ENCODE data around the gene SPSB3.
"Not testable (repeated sequence)": the region's sequence is repeated elsewhere in the genome, so short reads cannot be mapped to it uniquely, and the experiment has no call there.

Gene SPSB3

GRCh38 chr16:1740781-1741490 lies 41.4 kb downstream of the SPSB3 start:
- H3K4me1 ChIP-seq (ENCODE audit: control insufficient read depth, insufficient read depth, low read length) = no peaks in the 10 kb centered on the region
- no peak overlapping the region for H3K4me3 ChIP-seq (ENCODE audit: insufficient read depth, low read depth, low read length)
- H3K27ac ChIP-seq (ENCODE audit: insufficient read depth, low read depth, low read length, poor library complexity, severe bottlenecking) = no peak overlapping the region
- 95% methylated on average over 30 of the region's 30 CpGs for WGBS, 2 experiments
- no peaks in the 10 kb centered on the region for H3K27me3 ChIP-seq (ENCODE audit: control insufficient read depth, insufficient read depth, low read length, poor library complexity, severe bottlenecking)
- H3K36me3 ChIP-seq (ENCODE audit: control insufficient read depth, insufficient read depth, low read length) = no peaks in the 10 kb centered on the region
- no peaks in the 10 kb centered on the region for H3K9me3 ChIP-seq (ENCODE audit: control insufficient read depth, low read length)

- Histone ChIP-seq H3K27ac (ENCODE audit: insufficient read depth, low read depth, low read length, poor library complexity, severe bottlenecking) (no peak overlapping the region), H3K9me3 (ENCODE audit: control insufficient read depth, low read length) (no peaks in the 10 kb centered on the region), H3K27me3 (ENCODE audit: control insufficient read depth, insufficient read depth, low read length, poor library complexity, severe bottlenecking) (no peaks in the 10 kb centered on the region), H3K36me3 (ENCODE audit: control insufficient read depth, insufficient read depth, low read length) (no peaks in the 10 kb centered on the region), H3K4me3 (ENCODE audit: insufficient read depth, low read depth, low read length) (no peak overlapping the region), H3K4me1 (ENCODE audit: control insufficient read depth, insufficient read depth, low read length) (no peaks in the 10 kb centered on the region)
- WGBS, 2 experiments = 96% methylated on average over 33 of the region's 33 CpGs
Measured at GRCh38 chr16:1740234-1740633, 42.1 kb downstream of the SPSB3 start.

GRCh38 chr16:1734816-1735215 lies 47.6 kb downstream of the SPSB3 start:
- H3K36me3 ChIP-seq (ENCODE audit: control insufficient read depth, insufficient read depth, low read length) = peaks cover 15% of the 10 kb centered on the region
- no peak overlapping the region for H3K27ac ChIP-seq (ENCODE audit: insufficient read depth, low read depth, low read length, poor library complexity, severe bottlenecking)
- H3K9me3 ChIP-seq (ENCODE audit: control insufficient read depth, low read length) = no peaks in the 10 kb centered on the region
- 96% methylated on average over 22 of the region's 22 CpGs for WGBS, 2 experiments
- no peaks in the 10 kb centered on the region for H3K4me1 ChIP-seq (ENCODE audit: control insufficient read depth, insufficient read depth, low read length)
- no peak overlapping the region for H3K4me3 ChIP-seq (ENCODE audit: insufficient read depth, low read depth, low read length)
- H3K27me3 ChIP-seq (ENCODE audit: control insufficient read depth, insufficient read depth, low read length, poor library complexity, severe bottlenecking) = no peaks in the 10 kb centered on the region

- Histone ChIP-seq H3K27ac (ENCODE audit: insufficient read depth, low read depth, low read length, poor library complexity, severe bottlenecking) (no peak overlapping the region), H3K9me3 (ENCODE audit: control insufficient read depth, low read length) (no peaks in the 10 kb centered on the region), H3K4me1 (ENCODE audit: control insufficient read depth, insufficient read depth, low read length) (no peaks in the 10 kb centered on the region), H3K27me3 (ENCODE audit: control insufficient read depth, insufficient read depth, low read length, poor library complexity, severe bottlenecking) (no peaks in the 10 kb centered on the region), H3K36me3 (ENCODE audit: control insufficient read depth, insufficient read depth, low read length) (peaks cover 19% of the 10 kb centered on the region), H3K4me3 (ENCODE audit: insufficient read depth, low read depth, low read length) (no peak overlapping the region)
- WGBS, 2 experiments = 95 to 97% methylated on average over 22 of the region's 22 CpGs
Measured at GRCh38 chr16:1734123-1734522, 48.2 kb downstream of the SPSB3 start.

GRCh38 chr16:1732551-1732987 lies 49.8 kb downstream of the SPSB3 start:
- H3K4me1 ChIP-seq (ENCODE audit: control insufficient read depth, insufficient read depth, low read length); H3K4me3 ChIP-seq (ENCODE audit: insufficient read depth, low read depth, low read length); H3K27ac ChIP-seq (ENCODE audit: insufficient read depth, low read depth, low read length, poor library complexity, severe bottlenecking); H3K9me3 ChIP-seq (ENCODE audit: control insufficient read depth, low read length); H3K27me3 ChIP-seq (ENCODE audit: control insufficient read depth, insufficient read depth, low read length, poor library complexity, severe bottlenecking): not testable (repeated sequence)
- H3K36me3 ChIP-seq (ENCODE audit: control insufficient read depth, insufficient read depth, low read length) = peaks cover 20% of the 10 kb centered on the region
- 95 to 96% methylated on average over 21 of the region's 21 CpGs for WGBS, 2 experiments

GRCh38 chr16:1732071-1732470 lies 50.3 kb downstream of the SPSB3 start:
- WGBS, 2 experiments = 95 to 97% methylated on average over 14 of the region's 14 CpGs
- peaks cover 20% of the 10 kb centered on the region for H3K36me3 ChIP-seq (ENCODE audit: control insufficient read depth, insufficient read depth, low read length)

GRCh38 chr16:1731603-1732002 lies 50.8 kb downstream of the SPSB3 start:
- 83 to 84% methylated on average over 7 of the region's 7 CpGs for WGBS, 2 experiments

More at GRCh38 chr16:1732071-1732470, 50.3 kb downstream of the SPSB3 start:
- no peaks in the 10 kb centered on the region for H3K27me3 ChIP-seq (ENCODE audit: control insufficient read depth, insufficient read depth, low read length, poor library complexity, severe bottlenecking)
- H3K9me3 ChIP-seq (ENCODE audit: control insufficient read depth, low read length) = no peaks in the 10 kb centered on the region
- H3K27ac ChIP-seq (ENCODE audit: insufficient read depth, low read depth, low read length, poor library complexity, severe bottlenecking) = no peak overlapping the region
- no peaks in the 10 kb centered on the region for H3K4me1 ChIP-seq (ENCODE audit: control insufficient read depth, insufficient read depth, low read length)
- H3K4me3 ChIP-seq (ENCODE audit: insufficient read depth, low read depth, low read length) = no peak overlapping the region

GRCh38 chr16:1731073-1731472 lies 51.3 kb downstream of the SPSB3 start:
- Histone ChIP-seq H3K4me3 (ENCODE audit: insufficient read depth, low read depth, low read length) (no peak overlapping the region), H3K27ac (ENCODE audit: insufficient read depth, low read depth, low read length, poor library complexity, severe bottlenecking) (no peak overlapping the region), H3K9me3 (ENCODE audit: control insufficient read depth, low read length) (no peaks in the 10 kb centered on the region), H3K4me1 (ENCODE audit: control insufficient read depth, insufficient read depth, low read length) (no peaks in the 10 kb centered on the region), H3K27me3 (ENCODE audit: control insufficient read depth, insufficient read depth, low read length, poor library complexity, severe bottlenecking) (no peaks in the 10 kb centered on the region), H3K36me3 (ENCODE audit: control insufficient read depth, insufficient read depth, low read length) (peaks cover 20% of the 10 kb centered on the region)
- WGBS, 2 experiments = 93 to 94% methylated on average over 6 to 7 of the region's 7 CpGs

More at GRCh38 chr16:1731603-1732002, 50.8 kb downstream of the SPSB3 start:
- Histone ChIP-seq H3K4me1 (ENCODE audit: control insufficient read depth, insufficient read depth, low read length) (no peaks in the 10 kb centered on the region), H3K4me3 (ENCODE audit: insufficient read depth, low read depth, low read length) (no peak overlapping the region), H3K9me3 (ENCODE audit: control insufficient read depth, low read length) (no peaks in the 10 kb centered on the region), H3K36me3 (ENCODE audit: control insufficient read depth, insufficient read depth, low read length) (peaks cover 20% of the 10 kb centered on the region), H3K27me3 (ENCODE audit: control insufficient read depth, insufficient read depth, low read length, poor library complexity, severe bottlenecking) (no peaks in the 10 kb centered on the region), H3K27ac (ENCODE audit: insufficient read depth, low read depth, low read length, poor library complexity, severe bottlenecking) (no peak overlapping the region)

- no peaks in the 10 kb centered on the region for H3K9me3 ChIP-seq (ENCODE audit: control insufficient read depth, low read length)
- peaks cover 12% of the 10 kb centered on the region for H3K36me3 ChIP-seq (ENCODE audit: control insufficient read depth, insufficient read depth, low read length)
- 96% methylated on average over 35 of the region's 35 CpGs for WGBS, 2 experiments
- H3K4me3 ChIP-seq (ENCODE audit: insufficient read depth, low read depth, low read length) = no peak overlapping the region
- no peaks in the 10 kb centered on the region for H3K27me3 ChIP-seq (ENCODE audit: control insufficient read depth, insufficient read depth, low read length, poor library complexity, severe bottlenecking)
- no peaks in the 10 kb centered on the region for H3K4me1 ChIP-seq (ENCODE audit: control insufficient read depth, insufficient read depth, low read length)
- H3K27ac ChIP-seq (ENCODE audit: insufficient read depth, low read depth, low read length, poor library complexity, severe bottlenecking) = no peak overlapping the region
Measured at GRCh38 chr16:1729445-1729844, 52.9 kb downstream of the SPSB3 start.

GRCh38 chr16:1729026-1729425 lies 53.3 kb downstream of the SPSB3 start:
- Histone ChIP-seq H3K9me3 (ENCODE audit: control insufficient read depth, low read length) (no peaks in the 10 kb centered on the region), H3K4me1 (ENCODE audit: control insufficient read depth, insufficient read depth, low read length) (no peaks in the 10 kb centered on the region), H3K27me3 (ENCODE audit: control insufficient read depth, insufficient read depth, low read length, poor library complexity, severe bottlenecking) (no peaks in the 10 kb centered on the region), H3K4me3 (ENCODE audit: insufficient read depth, low read depth, low read length) (no peak overlapping the region), H3K36me3 (ENCODE audit: control insufficient read depth, insufficient read depth, low read length) (peaks cover 8% of the 10 kb centered on the region), H3K27ac (ENCODE audit: insufficient read depth, low read depth, low read length, poor library complexity, severe bottlenecking) (no peak overlapping the region)
- 96 to 97% methylated on average over 18 of the region's 18 CpGs for WGBS, 2 experiments

All from ectodermal cell (in vitro differentiated cells).